Activated T-cell treated with anti-CD3 and anti-CD28 coated beads for 1 hour (primary cell): ENCODE measurements around the gene APCDD1L.
"Not testable (repeated sequence)": the region's sequence is repeated elsewhere in the genome, so short reads cannot be mapped to it uniquely, and the experiment has no call there.

ENCODE experiments used
- DNase-seq: peaks from one replicate; pipeline ENCODE4 v3.0.0-alpha.2; 2020; ENCODE audit warnings: low read depth

The APCDD1L gene

GRCh38 chr20:58544891-58545290, 29.7 kb upstream of the APCDD1L start:
- no peak for DNase-seq

- no peak for DNase-seq
These were observed 29.1 kb upstream of the APCDD1L start for GRCh38 chr20:58544286-58544685.

- no peak for DNase-seq
These were observed 28.1 kb upstream of the APCDD1L start for GRCh38 chr20:58543274-58543673.

- no peak for DNase-seq
These were observed 27.4 kb upstream of the APCDD1L start for GRCh38 chr20:58542411-58543095.

GRCh38 chr20:58542034-58542410, 26.8 kb upstream of the APCDD1L start:
- DNase-seq = not testable (repeated sequence)

GRCh38 chr20:58538752-58539151, 23.6 kb upstream of the APCDD1L start:
- no peak for DNase-seq

- DNase-seq = no peak
These were observed 22.6 kb upstream of the APCDD1L start for GRCh38 chr20:58537831-58538230.

- DNase-seq = no peak
These were observed 21.1 kb upstream of the APCDD1L start for GRCh38 chr20:58536289-58536688.

GRCh38 chr20:58531657-58532056, 16.5 kb upstream of the APCDD1L start:
- DNase-seq = no peak

GRCh38 chr20:58531063-58531462, 15.9 kb upstream of the APCDD1L start:
- DNase-seq = no peak

GRCh38 chr20:58528412-58528811, 13.2 kb upstream of the APCDD1L start:
- DNase-seq = no peak

- no peak for DNase-seq
These were observed 11.2 kb upstream of the APCDD1L start for GRCh38 chr20:58526411-58526810.

- no peak for DNase-seq
These were observed 9.6 kb upstream of the APCDD1L start for GRCh38 chr20:58524814-58525213.

GRCh38 chr20:58523971-58524315, 8.7 kb upstream of the APCDD1L start:
- no peak for DNase-seq

GRCh38 chr20:58523072-58523970, 8.1 kb upstream of the APCDD1L start:
- no peak for DNase-seq

- DNase-seq = no peak
These were observed 7.5 kb upstream of the APCDD1L start for GRCh38 chr20:58522666-58523065.

- no peak for DNase-seq
These were observed 6.6 kb upstream of the APCDD1L start for GRCh38 chr20:58521763-58522162.

- no peak for DNase-seq
These were observed 4.9 kb upstream of the APCDD1L start for GRCh38 chr20:58519940-58520712.

GRCh38 chr20:58518896-58519593, 3.8 kb upstream of the APCDD1L start:
- no peak for DNase-seq

GRCh38 chr20:58518387-58518786, 3.2 kb upstream of the APCDD1L start:
- DNase-seq = no peak

- no peak for DNase-seq
These were observed 622 bp downstream of the APCDD1L start for GRCh38 chr20:58514321-58515232.
